GM19467 (cell line): ENCODE measurements around the gene RASAL2.
"Not testable (repeated sequence)": the region's sequence is repeated elsewhere in the genome, so short reads cannot be mapped to it uniquely, and the experiment has no call there.

Experiments used
- ATAC-seq: cut with Tn5 transposase; IDR thresholded peaks from one replicate; pipeline ENCODE4 v1.9.1; 2021; ENCODE audit warnings: mild to moderate bottlenecking, moderate library complexity; ENCODE audit not compliant: unreplicated experiment

RASAL2 gene

GRCh38 chr1:178066908-178067614 lies 26.8 kb upstream of the RASAL2 start:
- peak; percentile 93 for ATAC-seq

DNA sequence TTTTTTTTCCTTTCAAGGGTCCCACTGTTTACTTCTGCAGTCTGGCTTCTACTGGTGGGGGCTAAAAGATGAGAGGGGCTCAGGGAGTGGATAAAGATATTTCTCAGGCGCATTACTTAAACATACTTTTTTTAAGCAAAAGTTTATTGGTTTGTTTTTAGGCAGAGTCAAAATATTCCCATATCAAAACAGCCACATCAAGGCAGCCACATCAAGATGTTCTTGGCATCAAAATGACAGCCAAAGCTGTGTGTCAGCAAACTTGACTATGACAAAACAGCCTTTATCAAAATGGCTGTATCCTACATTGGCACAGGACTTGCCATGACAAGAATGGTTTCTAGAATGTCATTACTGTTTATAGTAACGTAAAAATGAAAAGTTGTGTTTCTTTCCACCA lies 22.1 kb upstream of the RASAL2 start:
- ATAC-seq = no peak

DNA sequence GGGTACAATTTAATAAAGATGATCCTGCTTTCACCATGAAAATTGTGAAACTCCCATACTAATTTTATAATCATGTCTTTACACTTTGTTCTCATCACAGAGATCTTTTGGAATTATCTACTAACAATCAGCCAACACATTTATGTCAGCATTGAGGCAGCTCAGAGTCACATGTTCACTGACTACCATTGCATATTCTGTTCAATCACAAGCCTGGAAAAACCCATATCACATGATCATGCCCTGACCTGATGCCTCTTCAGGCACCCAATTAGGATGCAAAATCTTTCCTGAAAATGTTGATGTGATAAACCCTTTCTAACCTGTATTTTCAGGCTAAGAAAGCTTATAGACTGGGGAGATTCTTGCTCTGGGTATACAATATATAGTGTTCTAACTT lies 21.6 kb upstream of the RASAL2 start:
- no peak for ATAC-seq

- no peak for ATAC-seq
Measured at GRCh38 chr1:178075333-178075732, 18.6 kb upstream of the RASAL2 start.

DNA sequence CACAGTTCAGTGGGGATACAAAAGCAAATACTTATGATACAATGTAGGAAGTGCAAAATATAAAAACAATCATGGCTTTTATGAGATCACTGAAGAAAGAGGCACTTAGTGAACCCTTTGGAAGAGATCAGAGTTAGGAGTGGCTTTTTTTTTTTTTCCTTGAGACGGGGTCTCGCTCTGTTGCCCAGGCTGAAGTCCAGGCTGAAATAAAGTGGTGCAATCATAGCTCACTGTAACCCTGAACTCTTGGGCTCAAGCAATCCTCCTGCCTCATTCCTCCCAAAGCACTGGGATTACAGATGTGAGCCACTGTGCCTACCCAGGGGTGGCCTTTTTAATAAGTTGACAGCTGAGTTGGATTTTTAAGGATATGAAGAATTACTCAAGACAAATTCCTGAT lies 17.3 kb upstream of the RASAL2 start:
- ATAC-seq = no peak

- ATAC-seq = no peak
Measured at GRCh38 chr1:178077917-178078316, 16.0 kb upstream of the RASAL2 start.

GRCh38 chr1:178086294-178086693 lies 7.6 kb upstream of the RASAL2 start:
- ATAC-seq = no peak

DNA sequence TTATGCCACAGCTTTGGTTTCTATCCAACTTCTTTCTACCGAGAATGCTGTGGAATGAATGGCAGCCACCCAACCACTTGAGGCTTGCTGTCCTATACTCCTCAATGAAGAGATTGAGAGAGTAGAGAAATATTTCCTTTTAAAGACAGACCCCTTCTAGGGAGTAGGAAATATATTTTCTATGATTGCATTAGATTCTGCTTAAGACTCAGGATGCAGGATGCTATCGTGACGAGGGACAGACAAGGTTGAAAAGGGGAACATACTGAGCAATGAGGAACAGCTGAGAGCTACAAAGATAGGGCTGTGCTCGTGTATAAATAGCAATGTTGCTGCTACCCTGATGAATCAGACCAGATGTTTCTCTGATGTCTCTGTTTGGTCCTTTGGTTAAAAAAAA lies 7.1 kb upstream of the RASAL2 start:
- ATAC-seq = no peak

DNA sequence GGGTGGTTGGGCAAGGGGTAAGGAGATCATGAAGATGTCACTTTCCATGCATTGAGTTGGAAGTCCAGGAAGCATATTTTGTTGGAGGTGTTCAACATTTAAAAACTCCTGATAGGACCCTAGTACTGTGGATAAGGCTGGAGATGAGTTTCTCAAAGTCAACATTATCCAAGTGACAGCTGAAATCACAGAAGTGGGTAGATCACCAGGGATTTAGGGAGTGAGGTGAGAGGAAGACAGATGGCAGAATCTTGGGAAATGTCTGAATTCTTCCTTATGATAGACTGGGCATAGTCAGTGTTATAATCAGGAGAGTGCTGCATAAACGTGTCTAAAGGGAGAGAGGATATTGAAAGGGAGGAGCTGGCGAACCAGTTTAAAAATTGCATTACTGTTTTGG lies 5.3 kb upstream of the RASAL2 start:
- ATAC-seq = no peak

DNA sequence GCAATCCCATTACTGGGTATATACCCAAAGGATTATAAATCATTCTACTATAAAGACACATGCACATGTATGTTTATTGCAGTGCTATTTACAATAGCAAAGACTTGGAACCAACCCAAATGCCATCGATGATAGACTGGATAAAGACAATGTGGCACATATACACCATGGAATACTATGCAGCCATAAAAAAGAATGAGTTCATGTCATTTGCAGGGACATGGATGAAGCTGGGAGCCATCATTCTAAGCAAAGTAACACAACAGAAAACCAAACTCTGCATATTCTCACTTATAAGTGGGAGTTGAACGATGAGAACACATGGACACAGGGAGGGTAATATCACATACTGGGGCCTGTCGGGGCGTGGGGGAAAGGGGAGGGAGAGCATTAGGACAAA lies 2.5 kb upstream of the RASAL2 start:
- ATAC-seq = not testable (repeated sequence)

GRCh38 chr1:178091986-178092745 lies 1.7 kb upstream of the RASAL2 start:
- no peak for ATAC-seq

DNA sequence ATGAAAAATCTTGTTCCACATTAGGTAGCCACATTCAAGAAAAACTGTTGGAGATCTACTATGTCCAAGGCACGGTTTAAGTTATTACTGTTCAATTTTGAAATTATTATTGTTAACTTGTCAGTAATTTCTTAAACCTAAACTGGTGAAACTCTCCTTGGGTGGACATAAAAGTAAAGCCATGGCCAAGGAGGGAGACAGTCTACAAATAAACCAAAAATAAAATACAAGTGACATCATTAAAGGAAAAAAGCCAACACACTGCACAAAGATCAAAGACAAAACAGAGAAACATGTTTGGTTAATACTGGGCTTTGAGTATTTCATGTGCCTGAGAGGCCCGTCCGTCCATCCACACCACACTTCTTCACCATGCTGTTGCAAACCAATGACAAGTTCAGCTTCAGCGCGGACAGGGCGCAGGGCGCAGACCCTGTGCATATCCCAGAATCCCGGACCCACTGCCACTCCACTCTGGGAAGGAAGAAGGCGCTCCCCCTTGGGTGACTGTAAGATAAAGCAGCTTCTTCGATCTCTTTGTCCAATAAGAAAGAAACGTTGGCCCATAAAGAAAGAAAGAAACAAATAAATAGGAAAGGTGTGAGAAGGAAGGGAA lies 918 bp upstream of the RASAL2 start:
- ATAC-seq = no peak

GRCh38 chr1:178093494-178093950 lies 382 bp upstream of the RASAL2 start:
- ATAC-seq = peak; percentile 73

DNA sequence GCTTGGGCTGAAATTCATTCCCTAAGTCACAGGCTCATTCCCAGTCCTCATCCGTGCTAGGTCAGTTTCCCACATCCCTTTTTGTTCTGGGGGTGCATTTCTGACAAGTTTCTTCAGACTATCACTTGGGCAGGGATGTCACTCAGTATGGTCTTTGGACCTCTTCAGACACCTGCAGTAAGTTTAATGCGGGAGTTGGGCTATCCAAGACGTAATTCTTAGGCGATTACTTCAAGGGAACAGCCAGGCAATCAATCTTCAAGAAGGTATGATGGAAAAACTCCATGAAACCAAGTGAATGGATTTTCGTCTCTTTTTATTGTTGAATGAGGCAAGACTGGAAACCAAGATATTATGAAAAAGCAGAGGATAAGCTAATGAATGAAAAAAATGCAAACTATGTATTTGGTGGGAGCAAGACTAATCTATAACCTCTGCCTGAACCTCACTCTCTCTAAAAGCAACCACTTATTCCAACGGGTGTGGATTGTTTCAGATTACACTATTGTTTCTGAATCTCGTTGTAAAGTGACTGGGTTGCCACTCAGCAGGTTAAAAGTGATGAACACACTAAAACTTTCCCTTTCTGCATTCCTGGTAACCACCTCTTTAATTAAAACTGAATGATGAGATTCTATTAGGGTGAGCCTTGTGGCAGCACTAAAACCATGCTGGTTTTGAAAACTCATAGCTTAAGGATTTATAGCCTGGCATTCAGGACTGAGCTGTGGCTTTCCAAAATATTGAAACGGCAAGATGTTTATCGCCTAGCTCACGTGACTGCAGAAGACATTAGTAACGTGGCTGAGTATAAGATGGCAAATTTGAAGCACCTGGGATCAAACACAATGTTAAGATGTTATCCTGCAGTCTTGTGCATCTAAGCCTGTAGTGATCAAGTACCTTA lies 1.1 kb downstream of the RASAL2 start:
- ATAC-seq = no peak

DNA sequence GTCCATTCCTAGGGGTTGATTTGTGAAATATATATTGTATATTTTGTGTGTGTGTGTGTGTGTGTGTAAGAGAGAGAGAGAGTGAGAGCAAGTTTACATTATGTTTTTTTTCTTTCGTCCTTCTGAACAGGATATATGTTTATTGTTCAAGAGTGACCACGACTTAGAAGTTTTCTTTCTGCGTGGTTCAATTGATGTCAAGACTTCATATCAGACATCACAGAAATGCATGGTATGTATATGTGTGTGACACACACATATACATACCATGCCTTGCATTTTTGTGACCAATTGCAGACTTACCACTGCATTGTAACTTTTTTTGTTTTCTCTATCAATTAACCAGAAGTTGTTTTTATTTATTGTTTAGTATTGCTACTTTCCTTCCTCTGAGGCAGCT lies 2.5 kb downstream of the RASAL2 start:
- ATAC-seq = no peak

GRCh38 chr1:178098262-178098661 lies 4.4 kb downstream of the RASAL2 start:
- ATAC-seq = no peak

GRCh38 chr1:178101266-178101630 lies 7.3 kb downstream of the RASAL2 start:
- no peak for ATAC-seq

GRCh38 chr1:178101654-178102053 lies 7.8 kb downstream of the RASAL2 start:
- ATAC-seq = no peak

GRCh38 chr1:178102218-178102617 lies 8.3 kb downstream of the RASAL2 start:
- ATAC-seq = no peak

DNA sequence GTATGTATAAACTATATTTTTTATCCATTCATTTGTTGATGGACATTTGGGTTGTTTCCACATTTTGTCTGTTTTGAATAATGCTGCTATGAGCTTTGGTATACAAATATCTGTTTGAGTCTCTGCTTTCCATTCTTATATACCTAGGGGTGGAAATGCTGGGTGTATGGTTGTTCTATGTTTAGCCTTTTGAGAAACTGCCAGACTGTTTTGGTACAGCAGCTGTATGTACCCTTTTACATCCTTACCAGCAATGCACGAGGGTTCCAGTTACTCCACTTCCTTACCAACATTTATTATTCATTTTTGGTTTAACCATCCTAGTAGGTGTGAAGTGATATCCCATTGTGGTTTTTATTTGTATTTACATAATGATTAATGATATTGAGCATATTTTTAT lies 13.9 kb downstream of the RASAL2 start:
- ATAC-seq = no peak
